HepG2 (cell line): ENCODE measurements around the gene PACS2. TPM values are rescaled to one million over a fixed set of nuclear protein-coding genes. Genes with fewer than 3 reads are reported as not detected.

Experiments used
- ATAC-seq: fragments of 200-7000 bp; cut with Tn5 transposase; 3 replicates; pipeline ENCODE4 v1.9.1; 2020; ENCODE audit warnings: mild to moderate bottlenecking, moderate library complexity
- BruUV-seq: library from RNA; stranded (reverse); fragments of 400-500 nt; replicated peaks from 2 replicates; lab custom pipeline; 2021; lab: Mats Ljungman, UMichigan
- CTCF ChIA-PET: fragments of 300-600 bp; formaldehyde crosslinking; extraction: SDS; loops from one replicate; lab custom pipeline; 2021; ENCODE audit warnings: low total read pairs, inconsistent platforms, low intra/inter-chr PET ratio; lab: Yijun Ruan, JAX
- POLR2A ChIA-PET: fragments of 350-600 bp; sonication (Branson Sonifier 250); formaldehyde crosslinking; loops from one replicate; lab custom pipeline; 2020; ENCODE audit warnings: antibody characterized with exemption, inconsistent platforms; lab: Yijun Ruan, JAX
- DNase-seq: peaks from one replicate; pipeline ENCODE4 v3.0.0-alpha.2; 2015; ENCODE audit warnings: low spot score
- FAIRE-seq: peaks from 3 replicates; lab custom pipeline; 2011; peaks lifted over from hg19 to GRCh38; lab: Jason Lieb, UNC
- H2AFZ ChIP-seq: one replicate; pipeline ENCODE4 v1.6.1; 2011; ENCODE audit warnings: low read length, inconsistent platforms
- H3K27ac ChIP-seq: fragments of 300-600 bp; 3 replicates; pipeline ENCODE4 v1.8.0; 2011; ENCODE audit warnings: mixed run types, mild to moderate bottlenecking, mixed read lengths, low read length, inconsistent platforms; ENCODE audit not compliant: insufficient read depth; ENCODE audit errors: extremely low read length
- H3K27me3 ChIP-seq, 2 experiments: fragments of 200-600 bp in 1 of 2; 2 replicates in 1 of 2; 3 replicates in 1 of 2; pipeline versions ENCODE4 v1.6.0 to v1.8.0; 2011; ENCODE audit warnings: low read length in 2 of 2, mild to moderate bottlenecking in 2 of 2, moderate library complexity in 2 of 2, inconsistent platforms in 1 of 2; ENCODE audit not compliant: insufficient read depth in 2 of 2, control insufficient read depth in 1 of 2
- H3K36me3 ChIP-seq, 2 experiments: fragments of 200-600 bp in 1 of 2; replicated peaks in 1 of 2; 2 replicates in 1 of 2; 3 replicates in 1 of 2; pipeline versions ENCODE4 v1.5.1 to v1.8.0; 2011; ENCODE audit warnings: low read length in 2 of 2, inconsistent platforms in 1 of 2; ENCODE audit not compliant: insufficient read depth in 2 of 2, control insufficient read depth in 1 of 2
- H3K4me1 ChIP-seq: 2 replicates; pipeline ENCODE4 v1.5.1; 2012; ENCODE audit warnings: low read length, inconsistent platforms; ENCODE audit not compliant: insufficient read depth
- H3K4me2 ChIP-seq: 2 replicates; pipeline ENCODE4 v1.6.0; 2011; ENCODE audit warnings: low read depth, low read length, inconsistent platforms
- H3K4me3 ChIP-seq, 3 experiments: fragments of 200-600 bp in 1 of 3; sonication (generic), shearing (Covaris generic) in 1 of 3; replicated peaks in 1 of 3; 2 replicates each; pipeline ENCODE4 v1.5.1; 2011 to 2016; ENCODE audit warnings: low read length in 3 of 3, inconsistent platforms in 2 of 3, low read depth in 2 of 3, mild to moderate bottlenecking in 2 of 3, control low read depth in 1 of 3, mixed read lengths in 1 of 3; ENCODE audit not compliant: insufficient read depth in 1 of 3
- H3K79me2 ChIP-seq: one replicate; pipeline ENCODE4 v1.6.1; 2011; ENCODE audit warnings: low read length, inconsistent platforms; ENCODE audit not compliant: insufficient read depth
- H3K9ac ChIP-seq: 2 replicates; pipeline ENCODE4 v1.6.0; 2011; ENCODE audit warnings: mild to moderate bottlenecking, low read depth, low read length, inconsistent platforms; ENCODE audit not compliant: insufficient read depth
- H3K9me3 ChIP-seq: 2 replicates; pipeline ENCODE4 v1.5.1; 2012; ENCODE audit warnings: mild to moderate bottlenecking, low read length
- H4K20me1 ChIP-seq: 2 replicates; pipeline ENCODE4 v1.6.0; 2011; ENCODE audit warnings: inconsistent platforms, mild to moderate bottlenecking, low read length, moderate library complexity; ENCODE audit not compliant: insufficient read depth
- FOXK2 ChIP-seq: fragments of 450-650 bp; IDR thresholded peaks from 2 replicates; pipeline ENCODE4 v1.6.1; 2016
- NCOA5 ChIP-seq: sonication (generic); formaldehyde crosslinking; IDR thresholded peaks from 2 replicates; pipeline ENCODE4 v1.4.0; 2020; ENCODE audit warnings: missing genetic modification reagents
- PRMT3 ChIP-seq: sonication (generic); formaldehyde crosslinking; IDR thresholded peaks from 2 replicates; pipeline ENCODE4 v1.8.1; 2022; ENCODE audit warnings: low read depth, mild to moderate bottlenecking, moderate library complexity, missing genetic modification reagents, borderline replicate concordance
- RAD21 ChIP-seq: fragments of 450-650 bp; formaldehyde crosslinking; IDR thresholded peaks from 2 replicates; pipeline ENCODE4 v1.5.0; 2020; ENCODE audit warnings: mild to moderate bottlenecking
- RFX1 ChIP-seq: fragments of 450-650 bp; IDR thresholded peaks from 2 replicates; pipeline ENCODE4 v1.6.1; 2017
- SALL2 ChIP-seq: sonication (generic); formaldehyde crosslinking; IDR thresholded peaks from 2 replicates; pipeline ENCODE4 v1.8.1; 2023; ENCODE audit warnings: mild to moderate bottlenecking, missing genetic modification reagents, inconsistent platforms
- SMAD1 ChIP-seq: sonication (generic); formaldehyde crosslinking; IDR thresholded peaks from 2 replicates; pipeline ENCODE4 v1.4.0; 2020; ENCODE audit warnings: missing genetic modification reagents, low read depth, mild to moderate bottlenecking, borderline replicate concordance
- SOX5 ChIP-seq: IDR thresholded peaks from 2 replicates; pipeline ENCODE4 v1.6.1; 2016; ENCODE audit warnings: borderline replicate concordance
- ZBTB14 ChIP-seq: sonication (generic); formaldehyde crosslinking; IDR thresholded peaks from 2 replicates; pipeline ENCODE4 v1.4.0; 2020; ENCODE audit warnings: missing genetic modification reagents
- ZBTB7B ChIP-seq: sonication (generic); formaldehyde crosslinking; IDR thresholded peaks from 2 replicates; pipeline ENCODE4 v1.4.0; 2020; ENCODE audit warnings: missing genetic modification reagents
- ZBTB8A ChIP-seq: sonication (generic); formaldehyde crosslinking; IDR thresholded peaks from 2 replicates; pipeline ENCODE4 v1.4.0; 2020; ENCODE audit warnings: mild to moderate bottlenecking, low read depth, missing genetic modification reagents, borderline replicate concordance
- ZFYVE20 ChIP-seq: sonication (generic); formaldehyde crosslinking; IDR thresholded peaks from 2 replicates; pipeline ENCODE4 v1.8.0; 2023; ENCODE audit warnings: low read depth, mild to moderate bottlenecking, moderate library complexity, missing genetic modification reagents, borderline replicate concordance
- ZNF143 ChIP-seq: sonication (generic); formaldehyde crosslinking; IDR thresholded peaks from 2 replicates; pipeline ENCODE4 v1.4.0; 2020; ENCODE audit warnings: missing genetic modification reagents
- ZNF777 ChIP-seq: sonication (generic); formaldehyde crosslinking; IDR thresholded peaks from 2 replicates; pipeline ENCODE4 v1.4.0; 2020; ENCODE audit warnings: missing genetic modification reagents
- WGBS: methylation state at CpG from one replicate; pipeline ENCODE4 v1.1.6; 2017; ENCODE audit warnings: low lambda C conversion rate; 5-methylcytosine and 5-hydroxymethylcytosine counted together
- in situ Hi-C: cut with HindIII; loops from 2 replicates; pipeline ENCODE4 v1.10.0; 2017; ENCODE audit warnings: low pct_unique_long_range_greater_than_20kb; ENCODE audit not compliant: extremely low pct_ligation_motif_present
- intact Hi-C: fragments of 100-400 bp; cut with micrococcal nuclease; formaldehyde crosslinking; loops from one replicate; pipeline ENCODE4 v1.10.0; 2022; ENCODE audit not compliant: unreplicated experiment
- polyA plus RNA-seq, 8 experiments: library from polyadenylated mRNA; depleted of rRNA in 3 of 8; stranded (reverse) in 7 of 8; unstranded in 1 of 8; fragments of >200 nt; fragmentation: Illumina TruSeq in 4 of 8; extraction: Trizol in 4 of 8; gene quantifications; 2 replicates each; pipeline versions ENCODE4 v1.2.1 to v1.2.3, GENCODE V29; 2011 to 2016; ENCODE audit warnings: low read depth in 4 of 8, missing spikeins in 1 of 8, mixed read lengths in 1 of 8; ENCODE audit not compliant: insufficient read depth in 1 of 8
- total RNA-seq, 5 experiments: library from RNA; depleted of rRNA; stranded (reverse); fragments of >200 nt; fragmentation: Illumina TruSeq; extraction: Trizol; gene quantifications; 2 replicates each; pipeline ENCODE4 v1.2.3, GENCODE V29; 2016; ENCODE audit warnings: low read depth in 1 of 5
- TF ChIP-seq, protein P1 (sequence below): sonication (generic); formaldehyde crosslinking; IDR thresholded peaks from 2 replicates; pipeline ENCODE4 v1.4.0; 2020; ENCODE audit warnings: mild to moderate bottlenecking, low read depth, missing genetic modification reagents

The PACS2 gene
- total and polyA plus RNA-seq, 2 of the 13 experiments (the other 11 are each of a cell fraction or from before 2014, with no cell fraction given): 23.6 to 27.6 TPM

DNA sequence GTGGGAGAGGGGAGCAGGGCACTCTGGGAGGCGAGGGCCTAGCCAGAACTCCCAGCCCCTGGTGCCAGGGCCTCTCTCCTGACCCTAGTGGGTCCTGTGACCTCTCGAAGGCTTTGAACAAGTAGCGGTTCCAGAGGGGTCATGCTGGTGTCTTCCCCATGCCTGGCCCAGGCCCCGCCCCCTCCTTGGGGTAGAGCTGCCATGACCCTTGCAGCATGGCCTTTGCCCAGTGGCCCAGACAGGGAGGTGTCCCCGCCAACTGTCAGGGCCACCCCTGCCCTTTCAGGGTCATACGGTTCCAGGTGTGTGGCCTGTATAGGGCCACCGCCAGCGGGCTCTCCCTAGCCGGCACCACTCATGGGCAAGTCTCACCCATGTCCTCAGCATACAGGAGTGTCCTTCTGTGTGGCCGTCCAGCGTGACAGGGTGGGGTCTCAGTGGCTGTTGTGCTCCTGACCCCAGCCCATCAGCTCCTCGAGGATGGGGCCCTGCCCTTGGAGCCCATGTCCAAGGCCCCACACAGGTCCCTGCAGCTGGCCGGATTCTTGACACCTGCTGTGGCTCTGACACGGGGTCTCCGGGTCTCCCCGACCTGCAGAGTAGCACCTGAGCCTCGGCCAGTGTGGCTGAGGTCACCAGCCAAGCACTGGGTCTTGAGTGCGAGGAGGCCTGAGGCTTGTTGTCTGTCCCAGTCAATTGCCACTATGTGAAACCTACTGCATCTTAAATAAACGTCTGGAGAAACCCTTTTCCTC is 34.6 kb downstream of the PACS2 start:
- BruUV-seq: no TSS peak
- ATAC-seq: no peak
- in situ Hi-C loops (no loop called here), intact Hi-C loops (no loop called here)
- Histone ChIP-seq H3K4me3 (no peak overlapping the region), H3K4me2 (no peak overlapping the region), H4K20me1 (0 out of 2 replicates have a peak, but pooled peaks cover 3% of the 10 kb centered on the region), H3K79me2 (no peaks in the 10 kb centered on the region), H3K9ac (no peak overlapping the region), H3K4me1 (peaks cover 16% of the 10 kb centered on the region), H3K27me3 (no peaks in the 10 kb centered on the region), H3K27ac (no peak overlapping the region), H3K9me3 (no peaks in the 10 kb centered on the region), H2AFZ (no peak overlapping the region), H3K36me3 (no peaks in the 10 kb centered on the region)
- WGBS: 93% methylated on average over 5 of the region's 19 CpGs
- TF ChIP-seq PRMT3 (CRISPR knock-in tag) (no peak), ZNF143 (no peak), RAD21 (no peak), ZBTB14 (CRISPR knock-in tag) (no peak), ZBTB7B (CRISPR knock-in tag) (no peak), ZFYVE20 (no peak), SMAD1 (no peak), ZNF777 (CRISPR knock-in tag) (no peak), RFX1 (no peak), NCOA5 (CRISPR knock-in tag) (no peak), SOX5 (CRISPR knock-in tag) (no peak), FOXK2 (no peak), ZBTB8A (CRISPR knock-in tag) (no peak), SALL2 (no peak)
- TF ChIP-seq, protein P1, sequence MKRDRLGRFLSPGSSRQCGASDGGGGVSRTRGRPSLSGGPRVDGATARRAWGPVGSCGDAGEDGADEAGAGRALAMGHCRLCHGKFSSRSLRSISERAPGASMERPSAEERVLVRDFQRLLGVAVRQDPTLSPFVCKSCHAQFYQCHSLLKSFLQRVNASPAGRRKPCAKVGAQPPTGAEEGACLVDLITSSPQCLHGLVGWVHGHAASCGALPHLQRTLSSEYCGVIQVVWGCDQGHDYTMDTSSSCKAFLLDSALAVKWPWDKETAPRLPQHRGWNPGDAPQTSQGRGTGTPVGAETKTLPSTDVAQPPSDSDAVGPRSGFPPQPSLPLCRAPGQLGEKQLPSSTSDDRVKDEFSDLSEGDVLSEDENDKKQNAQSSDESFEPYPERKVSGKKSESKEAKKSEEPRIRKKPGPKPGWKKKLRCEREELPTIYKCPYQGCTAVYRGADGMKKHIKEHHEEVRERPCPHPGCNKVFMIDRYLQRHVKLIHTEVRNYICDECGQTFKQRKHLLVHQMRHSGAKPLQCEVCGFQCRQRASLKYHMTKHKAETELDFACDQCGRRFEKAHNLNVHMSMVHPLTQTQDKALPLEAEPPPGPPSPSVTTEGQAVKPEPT (CRISPR knock-in tag): no peak
- ChIA-PET CTCF (no interaction called here), POLR2A (no interaction called here)
- no peak for FAIRE-seq
- DNase-seq: no peak
